ENCODE results near the gene PTPRCAP.

The PTPRCAP gene

GRCh38 chr11:67423466-67423865 lies 14.0 kb downstream of the PTPRCAP start:
- no peak for DNase-seq

DNA sequence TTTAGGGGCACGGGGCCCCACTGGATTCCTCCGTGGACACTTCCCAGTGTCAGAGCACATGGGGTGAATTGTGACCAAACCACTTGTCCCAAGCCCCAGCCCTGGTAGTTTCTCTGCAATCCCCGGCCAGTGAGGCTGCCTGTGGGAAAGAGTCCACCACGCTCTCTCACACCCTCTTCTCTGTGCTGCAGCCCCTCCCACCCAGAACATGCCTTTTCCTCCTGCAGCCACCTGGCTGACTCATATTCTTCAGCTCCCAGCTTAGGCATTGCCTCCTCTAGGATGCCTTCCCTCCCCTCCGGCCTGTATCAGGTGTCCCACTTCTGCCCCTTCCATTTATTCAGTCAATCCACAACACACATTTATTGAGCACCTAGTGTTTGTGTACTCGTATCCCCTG lies 14.6 kb downstream of the PTPRCAP start:
- DNase-seq, result no peak

DNA sequence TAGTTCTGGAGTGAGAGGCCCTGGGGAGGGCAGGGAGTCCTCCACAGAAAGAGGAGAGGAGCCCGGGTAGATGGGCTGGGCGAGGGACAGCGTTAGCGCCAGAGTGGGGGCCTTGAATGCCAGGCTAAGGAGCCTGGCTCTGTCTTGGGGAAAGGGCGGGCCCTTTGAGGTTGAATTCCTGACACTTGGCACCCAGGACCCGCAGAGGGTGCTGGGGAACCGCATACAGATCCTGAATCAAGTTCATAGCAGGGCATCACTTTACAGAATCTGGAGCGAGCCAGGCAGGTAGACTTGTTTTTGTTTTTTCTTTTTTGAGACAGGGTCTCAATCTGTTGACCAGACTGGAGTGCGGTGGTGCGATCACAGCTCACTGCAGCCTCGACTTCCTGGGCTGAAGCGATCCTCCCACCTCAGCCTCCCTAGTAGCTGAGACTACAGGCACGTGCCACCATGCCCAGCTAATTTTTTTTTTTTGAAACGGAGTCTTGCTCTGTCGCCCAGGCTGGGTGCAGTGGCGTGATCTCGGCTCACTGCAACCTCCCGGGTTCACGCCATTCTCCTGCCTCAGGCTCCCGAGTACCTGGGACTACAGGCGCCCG lies 16.0 kb downstream of the PTPRCAP start:
- no peak for DNase-seq

DNA sequence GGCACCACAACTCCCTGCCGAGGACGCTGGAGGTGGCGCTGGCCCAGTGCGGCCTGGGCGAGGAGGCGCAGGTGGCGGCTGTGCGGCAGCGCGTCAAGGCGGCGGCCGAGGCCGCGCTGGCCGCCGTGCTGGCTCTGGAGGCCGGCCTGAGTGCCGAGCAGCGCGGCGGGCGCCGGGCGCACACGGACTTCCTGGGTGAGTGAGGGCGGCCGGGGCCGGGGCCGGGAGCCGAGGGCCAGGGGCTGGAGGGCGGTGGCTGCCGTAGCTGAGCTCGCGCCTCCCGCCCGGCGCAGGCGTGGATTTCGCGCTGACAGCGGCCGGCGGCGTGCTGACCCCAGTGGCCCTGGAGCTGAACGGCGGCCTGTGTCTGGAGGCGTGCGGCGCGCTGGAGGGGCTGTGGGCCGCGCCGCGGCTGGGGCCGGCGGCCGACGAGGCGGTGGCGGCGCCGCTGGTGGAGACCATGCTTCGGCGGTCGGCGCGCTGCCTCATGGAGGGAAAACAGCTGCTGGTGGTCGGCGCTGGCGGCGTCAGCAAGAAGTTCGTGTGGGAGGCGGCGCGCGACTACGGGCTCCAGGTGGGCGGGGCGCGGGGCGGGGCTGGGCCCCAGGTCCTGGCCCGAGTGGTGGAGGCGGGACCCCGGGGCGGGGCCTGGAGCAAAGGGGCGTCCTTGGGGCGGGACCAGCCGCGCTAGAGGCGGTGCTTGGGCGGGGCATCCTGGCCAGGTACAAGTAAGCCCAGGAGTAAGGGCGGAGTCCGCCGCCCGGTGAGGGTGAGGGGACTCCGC lies 16.6 kb downstream of the PTPRCAP start:
- DNase-seq, result peak; percentile 99

GRCh38 chr11:67420147-67420645 lies 17.3 kb downstream of the PTPRCAP start:
- DNase-seq, result no peak

DNA sequence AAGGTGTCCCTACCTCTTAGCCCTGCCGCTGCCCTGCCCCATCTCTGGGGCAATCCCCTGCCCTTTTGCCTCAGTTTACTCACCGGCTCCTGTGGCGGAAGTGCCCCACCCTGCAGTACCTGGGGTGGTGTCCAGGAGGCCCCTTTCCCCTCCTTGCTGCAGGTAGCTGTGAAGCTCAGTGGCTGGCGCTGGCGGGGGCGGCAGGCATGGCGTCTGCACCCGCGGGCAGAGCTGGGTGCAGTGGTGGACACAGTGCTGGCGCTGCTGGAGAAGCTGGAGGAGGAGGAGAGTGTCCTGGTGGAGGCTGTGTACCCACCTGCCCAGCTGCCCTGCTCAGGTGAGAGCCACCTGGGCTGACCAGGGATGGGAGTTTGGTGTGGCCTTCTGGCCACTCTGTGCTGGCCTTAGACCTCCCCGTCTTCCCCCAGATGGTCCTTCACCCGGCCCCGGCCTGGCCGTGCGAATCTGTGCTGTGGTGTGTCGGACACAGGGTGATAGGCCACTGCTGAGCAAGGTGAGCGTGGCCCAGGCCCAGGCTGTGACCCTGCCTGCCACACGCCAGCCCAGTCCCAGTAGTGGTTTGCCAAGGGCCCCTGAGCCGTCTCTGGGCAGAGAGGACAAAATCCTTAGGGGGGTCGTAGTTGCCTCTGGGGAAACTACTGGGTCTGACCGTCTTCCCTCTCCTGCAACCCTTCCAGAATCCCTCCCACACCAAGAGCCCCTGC lies 18.0 kb downstream of the PTPRCAP start:
- no peak for DNase-seq

- no peak for DNase-seq
Observed at GRCh38 chr11:67418476-67419281, 18.8 kb downstream of the PTPRCAP start.

GRCh38 chr11:67417425-67417824 lies 20.1 kb downstream of the PTPRCAP start:
- no peak for DNase-seq

DNA sequence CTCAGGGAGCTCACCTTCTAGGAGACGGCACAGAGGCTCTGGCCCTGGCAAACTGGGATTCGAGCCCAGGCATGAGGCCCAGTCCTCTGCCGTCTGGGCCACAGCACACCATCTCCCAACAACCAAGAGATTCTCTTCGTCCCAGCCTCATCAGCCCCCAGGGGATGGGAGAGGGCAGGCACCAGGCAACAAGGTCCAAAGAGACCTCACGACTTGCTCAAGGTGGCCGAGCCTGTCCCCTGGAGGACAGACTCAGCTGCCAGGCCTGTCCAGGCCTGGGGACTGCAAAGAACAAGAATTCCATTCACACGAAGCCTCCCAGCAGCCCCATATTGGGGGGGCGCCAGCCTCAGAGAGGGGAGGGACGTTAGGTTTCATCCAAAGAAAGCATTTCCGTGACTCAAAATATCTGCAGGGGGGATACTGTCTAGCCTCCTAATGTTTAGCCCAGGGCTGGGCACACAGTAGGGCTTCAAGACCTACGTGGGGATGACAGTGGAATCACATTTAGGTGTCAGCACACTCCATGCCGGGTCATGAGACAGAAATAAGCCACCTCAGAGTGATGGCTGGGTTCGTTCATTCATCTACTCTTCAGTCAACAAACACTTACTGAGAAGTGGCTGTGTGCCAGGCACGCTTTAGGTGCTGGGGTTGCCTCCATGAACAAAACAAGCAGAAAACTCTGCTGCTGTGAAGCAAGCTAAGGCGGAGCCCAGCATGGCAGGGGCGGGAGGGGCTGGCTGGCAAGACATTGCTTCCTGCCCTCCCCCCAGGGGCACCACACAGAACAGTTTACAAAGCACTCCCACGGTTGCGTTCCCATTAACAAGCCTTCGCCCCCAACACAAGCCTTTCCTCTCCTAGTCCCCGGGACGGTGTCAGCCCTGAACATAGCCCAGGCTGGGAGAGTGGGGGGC lies 20.8 kb downstream of the PTPRCAP start:
- DNase-seq, result peak; percentile 82

- no peak for DNase-seq
Observed at GRCh38 chr11:67415501-67416304, 21.8 kb downstream of the PTPRCAP start, which contains the start of gene CARNS1. CARNS1 (plus strand) TSS chr11:67415678; CDS start chr11:67416200, 522 bp downstream.

GRCh38 chr11:67413266-67413849 lies 24.1 kb downstream of the PTPRCAP start:
- DNase-seq, result no peak

- DNase-seq, result no peak
Observed at GRCh38 chr11:67412495-67413179, 24.8 kb downstream of the PTPRCAP start.

DNA sequence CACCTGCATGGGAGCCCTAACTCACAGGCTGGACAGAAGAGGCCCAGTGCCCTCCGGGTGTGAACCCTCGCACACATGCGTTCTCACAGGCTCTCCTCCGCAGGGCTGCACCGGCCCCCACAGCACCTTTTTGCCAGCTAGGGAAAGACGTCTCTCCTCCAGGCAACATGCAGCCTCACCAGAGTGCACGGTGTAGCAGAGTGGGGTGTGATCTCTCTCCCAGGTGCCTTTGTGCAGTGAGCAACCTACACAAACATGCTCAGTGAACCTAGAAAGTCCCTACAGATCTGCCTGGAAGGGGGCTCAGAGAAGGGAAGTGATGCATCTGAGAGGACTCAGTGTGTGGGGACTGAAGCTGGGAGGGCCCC lies 25.7 kb downstream of the PTPRCAP start:
- DNase-seq, result no peak

DNA sequence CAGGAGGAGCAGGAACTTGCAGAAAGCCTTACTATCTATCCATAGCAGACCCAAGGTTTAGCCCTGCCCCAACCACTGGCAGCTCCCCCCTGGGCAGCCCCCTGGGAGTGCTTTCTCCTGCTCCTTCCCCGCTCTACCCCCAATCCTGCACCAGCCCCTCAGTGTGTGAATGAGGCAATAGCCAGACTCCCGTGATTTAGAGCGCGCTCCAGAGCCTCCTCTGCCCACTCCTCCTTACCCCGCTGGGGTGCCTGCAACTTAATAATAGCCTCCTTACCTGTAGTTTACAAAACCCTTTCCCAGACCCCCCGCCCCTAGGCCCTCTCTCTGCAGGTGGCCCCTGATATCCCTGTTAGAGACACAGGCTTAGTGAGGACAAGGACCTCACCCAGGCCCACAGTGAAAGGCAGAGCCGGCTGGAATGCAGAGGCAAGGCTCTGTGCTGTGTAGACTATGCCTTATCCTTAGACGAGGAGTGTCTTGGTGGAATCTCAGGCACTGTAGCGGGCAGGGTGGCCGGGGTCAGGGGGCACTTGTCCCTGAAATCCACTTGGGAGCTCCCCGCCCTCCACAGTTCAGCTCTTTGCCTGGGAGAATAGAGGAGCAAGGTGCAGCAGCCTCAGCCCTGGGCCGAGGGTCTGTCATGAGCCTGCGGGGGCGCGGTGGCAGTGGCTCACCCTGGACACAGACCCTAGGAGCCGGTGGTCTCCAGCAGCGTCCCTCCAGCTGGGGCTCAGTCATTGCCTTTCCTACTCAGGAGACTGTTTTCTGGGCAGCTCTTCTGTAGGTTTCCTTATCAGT lies 26.3 kb downstream of the PTPRCAP start:
- DNase-seq, result no peak

GRCh38 chr11:67410369-67410831 lies 27.1 kb downstream of the PTPRCAP start:
- DNase-seq, result no peak

- no peak for DNase-seq
Observed at GRCh38 chr11:67409781-67410368, 27.6 kb downstream of the PTPRCAP start.

DNA sequence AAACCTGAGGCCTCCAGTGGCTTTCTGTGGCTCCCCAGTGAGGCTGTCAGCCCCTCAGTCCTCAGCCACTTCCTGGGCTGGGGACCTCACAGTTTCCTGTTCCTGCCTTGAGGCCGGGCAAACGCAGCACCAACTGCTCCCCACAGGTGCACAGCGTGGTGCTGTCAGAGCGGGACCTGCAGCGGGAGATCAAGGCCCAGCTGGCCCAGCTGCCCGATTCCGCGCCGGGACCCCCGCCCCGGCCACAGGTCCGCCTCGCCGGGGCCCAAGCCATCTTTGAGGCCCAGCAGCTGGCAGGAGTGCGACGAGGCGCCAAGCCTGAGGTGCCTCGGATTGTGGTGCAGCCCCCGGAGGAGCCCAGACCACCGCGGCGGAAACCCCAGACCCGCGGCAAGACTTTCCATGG lies 28.2 kb downstream of the PTPRCAP start:
- peak; percentile 58 for DNase-seq

DNA sequence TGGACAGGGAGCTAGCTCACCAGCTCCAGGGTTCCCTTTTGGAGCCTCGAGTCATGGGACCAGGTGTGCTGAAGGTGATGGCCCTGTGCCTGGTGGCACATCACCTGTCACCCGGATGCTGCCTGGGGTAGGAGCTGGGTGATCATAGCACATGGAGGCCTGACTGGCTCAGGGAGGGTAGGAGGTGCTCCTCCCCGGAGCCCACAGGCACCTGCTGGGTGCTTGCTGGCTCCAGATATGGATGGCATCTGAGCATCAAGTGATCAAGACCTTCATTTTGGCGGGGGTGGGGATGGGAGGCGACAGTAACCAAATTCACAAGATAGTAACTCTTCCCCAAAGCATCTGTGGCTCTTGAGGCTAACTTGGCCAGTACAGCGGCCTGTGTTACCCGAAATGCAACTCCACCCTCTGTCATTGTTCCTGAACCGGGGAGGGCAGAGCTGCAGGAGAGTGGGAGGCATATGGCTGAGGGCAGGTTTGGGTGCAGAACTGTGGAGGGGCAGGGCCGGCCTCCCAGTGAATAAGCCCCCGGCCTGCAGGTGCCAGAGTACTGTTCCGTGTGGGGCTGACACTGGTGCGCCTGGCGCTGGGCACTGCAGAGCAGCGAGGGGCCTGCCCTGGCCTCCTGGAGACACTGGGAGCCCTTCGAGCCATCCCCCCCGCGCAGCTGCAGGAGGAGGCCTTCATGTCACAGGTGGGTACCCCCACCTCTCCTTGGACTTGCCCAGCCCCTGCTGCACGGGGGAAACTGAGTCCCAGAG lies 28.9 kb downstream of the PTPRCAP start:
- no peak for DNase-seq

Measured in activated CD4-positive, alpha-beta T cell treated with anti-CD3 and anti-CD28 coated beads, Interleukin-2, amount 50 U/mL, for 1 hour (primary cell).